Caco-2 (cell line): ENCODE measurements around the gene PDE9A. TPM values are rescaled to one million over a fixed set of nuclear protein-coding genes. Genes with fewer than 3 reads are reported as not detected.

Experiments
- BruUV-seq: library from RNA; stranded (reverse); fragments of 400-500 nt; replicated peaks from 2 replicates; lab custom pipeline; 2021; lab: Mats Ljungman, UMichigan
- CTCF ChIA-PET: fragments of 300-600 bp; sonication (Branson Sonifier 250); formaldehyde crosslinking; loops from one replicate; lab custom pipeline; 2022; ENCODE audit warnings: antibody characterized with exemption; lab: Charles Lee
- POLR2A ChIA-PET: fragments of 300-600 bp; sonication (Branson Sonifier 250); formaldehyde crosslinking; loops from one replicate; lab custom pipeline; 2022; ENCODE audit warnings: antibody characterized with exemption; lab: Charles Lee
- DNase-seq, 2 experiments: peaks; one replicate each; pipeline versions ENCODE4 v3.0.0 to v3.0.0-alpha.2; 2020 to 2022
- H3K27me3 ChIP-seq: replicated peaks from 2 replicates; pipeline ENCODE4 v1.6.0; 2011; ENCODE audit warnings: low read length; ENCODE audit not compliant: control insufficient read depth, insufficient read depth
- H3K36me3 ChIP-seq: 2 replicates; pipeline ENCODE4 v1.5.1; 2011; ENCODE audit warnings: low read length; ENCODE audit not compliant: control insufficient read depth, insufficient read depth
- H3K4me1 ChIP-seq: fragments of 250-450 bp; sonication (Bioruptor Pico); 2 replicates; pipeline ENCODE4 v1.5.1; 2020; ENCODE audit warnings: mild to moderate bottlenecking
- H3K4me3 ChIP-seq: 2 replicates; pipeline ENCODE4 v1.5.1; 2011; ENCODE audit warnings: low read depth, mild to moderate bottlenecking, control low read depth, low read length
- H3K9me3 ChIP-seq: fragments of 250-450 bp; sonication (Bioruptor Pico); 2 replicates; pipeline ENCODE4 v1.5.1; 2020; ENCODE audit warnings: mild to moderate bottlenecking, moderate library complexity
- H3K27ac Mint-ChIP-seq: one replicate; pipeline ENCODE4 v1.8.0; 2022; ENCODE audit warnings: mixed read lengths; ENCODE audit not compliant: unreplicated experiment
- H3K27me3 Mint-ChIP-seq: one replicate; pipeline ENCODE4 v1.8.0; 2022; ENCODE audit warnings: mixed read lengths; ENCODE audit not compliant: insufficient read depth, unreplicated experiment
- H3K36me3 Mint-ChIP-seq: one replicate; pipeline ENCODE4 v1.8.0; 2022; ENCODE audit warnings: mild to moderate bottlenecking, mixed read lengths; ENCODE audit not compliant: insufficient read depth, unreplicated experiment
- H3K4me1 Mint-ChIP-seq: one replicate; pipeline ENCODE4 v1.8.0; 2022; ENCODE audit warnings: low read depth, mixed read lengths; ENCODE audit not compliant: unreplicated experiment
- H3K4me3 Mint-ChIP-seq: one replicate; pipeline ENCODE4 v1.8.0; 2022; ENCODE audit warnings: mild to moderate bottlenecking, moderate library complexity, mixed read lengths; ENCODE audit not compliant: unreplicated experiment
- H3K9me3 Mint-ChIP-seq: one replicate; pipeline ENCODE4 v1.8.0; 2022; ENCODE audit warnings: mixed read lengths; ENCODE audit not compliant: unreplicated experiment
- intact Hi-C: fragments of 100-400 bp; cut with micrococcal nuclease; formaldehyde crosslinking; loops from one replicate; pipeline ENCODE4 v1.10.0; 2022; ENCODE audit not compliant: unreplicated experiment
- total RNA-seq: library from RNA; stranded (reverse); gene quantifications from 2 replicates; pipeline ENCODE4 v1.2.3, GENCODE V29; 2022
- TF ChIP-seq, protein P1 (sequence below), 2 experiments: fragments of 200-600 bp in 1 of 2; IDR thresholded peaks; 1 replicate in 1 of 2; 2 replicates in 1 of 2; pipeline versions ENCODE4 v1.5.1 to v1.8.0; 2011 to 2022; ENCODE audit warnings: antibody characterized with exemption in 1 of 2, control low read depth in 1 of 2, inconsistent platforms in 1 of 2, low read depth in 1 of 2, low read length in 1 of 2, mild to moderate bottlenecking in 1 of 2, moderate library complexity in 1 of 2; ENCODE audit not compliant: insufficient read depth in 1 of 2, severe bottlenecking in 1 of 2, unreplicated experiment in 1 of 2

PDE9A gene
- total RNA-seq, 1 experiment from 2014 or later, result 9.7 TPM

GRCh38 chr21:42764883-42765282 lies 111.5 kb downstream of the PDE9A start:
- H3K4me3 Mint-ChIP-seq, result no peak overlapping the region
- no peaks in the 10 kb centered on the region for H3K9me3 ChIP-seq
- 0 out of 2 replicates have a peak, but pooled peaks cover 4% of the 10 kb centered on the region for H3K36me3 ChIP-seq
- H3K27me3 ChIP-seq, result no peaks in the 10 kb centered on the region
- peaks cover 24% of the 10 kb centered on the region for H3K4me1 ChIP-seq
- intact Hi-C loops, result no loop called here
- BruUV-seq, result no TSS peak
- POLR2A ChIA-PET, result no interaction called here
- H3K27ac Mint-ChIP-seq, result no peak overlapping the region
- no peaks in the 10 kb centered on the region for H3K9me3 Mint-ChIP-seq
- peaks cover 4% of the 10 kb centered on the region for H3K36me3 Mint-ChIP-seq
- CTCF ChIA-PET, result no interaction called here
- no peaks in the 10 kb centered on the region for H3K27me3 Mint-ChIP-seq
- no peak overlapping the region for H3K4me3 ChIP-seq
- peaks cover 10% of the 10 kb centered on the region for H3K4me1 Mint-ChIP-seq
- TF ChIP-seq, protein P1, sequence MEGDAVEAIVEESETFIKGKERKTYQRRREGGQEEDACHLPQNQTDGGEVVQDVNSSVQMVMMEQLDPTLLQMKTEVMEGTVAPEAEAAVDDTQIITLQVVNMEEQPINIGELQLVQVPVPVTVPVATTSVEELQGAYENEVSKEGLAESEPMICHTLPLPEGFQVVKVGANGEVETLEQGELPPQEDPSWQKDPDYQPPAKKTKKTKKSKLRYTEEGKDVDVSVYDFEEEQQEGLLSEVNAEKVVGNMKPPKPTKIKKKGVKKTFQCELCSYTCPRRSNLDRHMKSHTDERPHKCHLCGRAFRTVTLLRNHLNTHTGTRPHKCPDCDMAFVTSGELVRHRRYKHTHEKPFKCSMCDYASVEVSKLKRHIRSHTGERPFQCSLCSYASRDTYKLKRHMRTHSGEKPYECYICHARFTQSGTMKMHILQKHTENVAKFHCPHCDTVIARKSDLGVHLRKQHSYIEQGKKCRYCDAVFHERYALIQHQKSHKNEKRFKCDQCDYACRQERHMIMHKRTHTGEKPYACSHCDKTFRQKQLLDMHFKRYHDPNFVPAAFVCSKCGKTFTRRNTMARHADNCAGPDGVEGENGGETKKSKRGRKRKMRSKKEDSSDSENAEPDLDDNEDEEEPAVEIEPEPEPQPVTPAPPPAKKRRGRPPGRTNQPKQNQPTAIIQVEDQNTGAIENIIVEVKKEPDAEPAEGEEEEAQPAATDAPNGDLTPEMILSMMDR (IDR thresholded peaks at IDR 0.05; ENCODE audit: insufficient read depth in 1 of 2, low read depth in 1 of 2, low read length in 1 of 2, severe bottlenecking in 1 of 2, unreplicated experiment in 1 of 2), result no peak
- no peak for DNase-seq

- Mint-ChIP-seq H3K36me3 (peaks cover 4% of the 10 kb centered on the region), H3K4me1 (peaks cover 10% of the 10 kb centered on the region), H3K27ac (no peak overlapping the region), H3K27me3 (no peaks in the 10 kb centered on the region), H3K9me3 (no peaks in the 10 kb centered on the region), H3K4me3 (no peak overlapping the region)
- TF ChIP-seq, protein P1 (IDR thresholded peaks at IDR 0.05; ENCODE audit: insufficient read depth in 1 of 2, low read depth in 1 of 2, low read length in 1 of 2, severe bottlenecking in 1 of 2, unreplicated experiment in 1 of 2), result no peak
- no peak for DNase-seq
- POLR2A ChIA-PET, result no interaction called here
- H3K36me3 ChIP-seq, result 0 out of 2 replicates have a peak, but pooled peaks cover 4% of the 10 kb centered on the region
- intact Hi-C loops, result no loop called here
- H3K4me1 ChIP-seq, result peaks cover 17% of the 10 kb centered on the region
- H3K27me3 ChIP-seq, result no peaks in the 10 kb centered on the region
- BruUV-seq, result no TSS peak
- no peak overlapping the region for H3K4me3 ChIP-seq
- CTCF ChIA-PET, result no interaction called here
- H3K9me3 ChIP-seq, result no peaks in the 10 kb centered on the region
Observed at GRCh38 chr21:42765656-42766055, 112.2 kb downstream of the PDE9A start.

- no peak overlapping the region for H3K4me3 ChIP-seq
- H3K9me3 ChIP-seq, result no peaks in the 10 kb centered on the region
- H3K4me1 ChIP-seq, result 0 out of 2 replicates have a peak, but pooled peaks cover 6% of the 10 kb centered on the region
- TF ChIP-seq, protein P1 (IDR thresholded peaks at IDR 0.05; ENCODE audit: insufficient read depth in 1 of 2, low read depth in 1 of 2, low read length in 1 of 2, severe bottlenecking in 1 of 2, unreplicated experiment in 1 of 2), result no peak
- Mint-ChIP-seq H3K9me3 (no peaks in the 10 kb centered on the region), H3K36me3 (peaks cover 4% of the 10 kb centered on the region), H3K27me3 (no peaks in the 10 kb centered on the region), H3K4me1 (peaks cover 10% of the 10 kb centered on the region), H3K4me3 (no peak overlapping the region), H3K27ac (no peak overlapping the region)
- ChIA-PET CTCF (no interaction called here), POLR2A (no interaction called here)
- intact Hi-C loops, result no loop called here
- DNase-seq, result no peak
- no peaks in the 10 kb centered on the region for H3K27me3 ChIP-seq
- H3K36me3 ChIP-seq, result 0 out of 2 replicates have a peak, but pooled peaks cover 4% of the 10 kb centered on the region
- no TSS peak for BruUV-seq
Observed at GRCh38 chr21:42766739-42767560, 113.5 kb downstream of the PDE9A start.
